Right ventricle myocardium inferior (tissue), 1 donor: ENCODE data around the gene MYOM3. TPM values are rescaled to one million over a fixed set of nuclear protein-coding genes. Genes with fewer than 3 reads are reported as not detected.

Experiments used
- ATAC-seq: fragments of 200-7000 bp; cut with Tn5 transposase; one replicate; pipeline ENCODE4 v1.9.1; 2020; ENCODE audit warnings: mild to moderate bottlenecking, moderate library complexity
- DNase-seq: peaks from one replicate; pipeline ENCODE4 v3.0.0; 2021; ENCODE audit errors: missing footprints
- intact Hi-C: fragments of 100-400 bp; cut with DNase I; formaldehyde crosslinking; loops from one replicate; pipeline ENCODE4 v1.11.0; 2022
- total RNA-seq: library from RNA; stranded (reverse); fragmentation: NEBNext Ultra II Directional; extraction: Animal tissue kit (Norgen Biotek cat#: 25700); gene quantifications from one replicate; pipeline ENCODE4 v1.2.1, GENCODE V29; 2021
- donor health status: DM: no; HTN: yes; CAD: no; lungs with severe emphysema.

The MYOM3 gene
- total RNA-seq, 1 donor from 2014 or later: 403 TPM

GRCh38 chr1:24085546-24085945, 26.4 kb downstream of the MYOM3 start:
- ATAC-seq: no peak
- no peak for DNase-seq
- intact Hi-C loops: no loop called here

GRCh38 chr1:24085007-24085406, 26.9 kb downstream of the MYOM3 start:
- intact Hi-C loops: no loop called here
- no peak for ATAC-seq
- DNase-seq: no peak

GRCh38 chr1:24084050-24084449, 27.9 kb downstream of the MYOM3 start:
- ATAC-seq: no peak
- no peak for DNase-seq

GRCh38 chr1:24082372-24082771, 29.6 kb downstream of the MYOM3 start:
- ATAC-seq (no peak), DNase-seq (no peak)
- intact Hi-C loops: no loop called here

More at GRCh38 chr1:24084050-24084449, 27.9 kb downstream of the MYOM3 start:
- intact Hi-C loops: no loop called here

GRCh38 chr1:24081190-24081589, 30.7 kb downstream of the MYOM3 start:
- ATAC-seq: peak; percentile 2

DNA sequence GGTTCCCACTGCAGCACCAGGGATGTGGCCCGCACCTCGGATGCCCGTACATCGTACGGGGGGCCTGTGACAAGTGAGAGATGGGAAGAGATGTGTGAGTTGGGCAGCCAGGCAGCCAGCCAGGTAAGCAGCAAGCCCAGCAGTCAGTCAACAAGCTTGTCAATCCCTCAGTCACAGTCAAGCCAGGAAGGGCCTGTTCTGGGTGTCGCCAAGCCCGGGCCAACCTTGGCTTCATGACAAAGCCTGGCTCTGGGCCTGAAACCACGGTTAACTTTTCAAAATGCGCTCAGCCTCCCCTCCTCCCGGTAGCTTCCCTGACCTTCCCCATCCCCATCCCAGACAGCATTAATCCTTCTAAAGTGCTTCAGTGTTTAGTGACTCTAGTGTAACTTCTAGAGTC, 31.8 kb downstream of the MYOM3 start:
- DNase-seq (no peak), ATAC-seq (peak; percentile 70)
- intact Hi-C loops: no loop called here

More at GRCh38 chr1:24081190-24081589, 30.7 kb downstream of the MYOM3 start:
- no peak for DNase-seq
- intact Hi-C loops: no loop called here

DNA sequence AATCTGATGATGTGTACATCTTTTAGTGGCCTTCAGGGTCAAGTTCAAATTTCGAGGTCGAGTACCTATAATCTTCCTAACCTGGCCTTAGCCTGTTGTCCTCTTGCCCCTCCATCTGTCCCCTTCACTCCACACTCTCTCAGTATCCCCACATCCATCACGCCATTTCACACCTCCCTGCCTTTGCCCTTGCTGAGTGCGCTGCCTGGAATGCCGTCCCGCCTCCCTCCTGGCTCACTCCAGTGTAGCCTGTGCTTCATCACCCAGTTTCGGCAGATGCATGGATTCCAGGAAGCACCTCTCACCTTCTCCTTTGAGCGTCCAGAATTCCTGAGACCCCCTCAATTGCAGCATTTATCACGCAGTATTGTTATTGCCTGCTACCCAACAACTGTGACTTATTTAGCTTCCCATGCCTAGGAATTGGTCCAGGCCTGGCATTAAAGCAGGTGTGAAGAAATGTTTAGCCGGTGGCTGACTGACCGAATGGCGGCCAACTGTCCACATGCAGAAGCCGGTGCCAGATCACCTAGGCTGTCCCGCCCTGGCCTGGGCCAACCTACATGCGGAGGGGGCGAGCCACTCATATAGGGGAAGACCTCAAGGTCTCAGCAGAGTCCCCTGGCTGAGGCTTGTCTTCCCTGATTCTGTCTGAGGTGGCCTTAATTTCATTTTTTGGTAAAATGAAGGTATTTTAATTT, 34.5 kb downstream of the MYOM3 start:
- DNase-seq: no peak
- intact Hi-C loops: no loop called here

DNA sequence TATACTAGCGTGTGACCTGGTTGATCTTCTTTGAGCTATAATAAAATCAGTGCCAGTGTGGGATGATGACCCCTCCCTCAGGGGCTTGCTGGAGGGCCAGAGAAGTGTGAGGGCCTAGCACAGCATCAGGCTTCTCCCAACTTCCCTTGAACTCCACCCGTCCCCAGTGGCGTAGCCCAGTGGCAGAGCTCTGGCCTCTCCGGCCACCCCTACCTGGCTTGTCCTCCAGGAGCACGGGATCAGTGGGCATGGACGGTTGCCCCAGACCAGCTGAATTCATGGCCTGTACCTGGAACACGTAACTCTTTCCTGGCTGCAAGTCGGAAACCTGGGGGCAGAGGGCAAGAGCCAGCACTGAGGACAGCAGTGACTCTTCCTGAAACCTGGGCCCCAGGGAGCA, 36.0 kb downstream of the MYOM3 start:
- ATAC-seq (no peak), DNase-seq (no peak)
- intact Hi-C loops: no loop called here

More for the DNA sequence above, 34.5 kb downstream of the MYOM3 start:
- ATAC-seq: peak; percentile 60

GRCh38 chr1:24075590-24075854, 36.4 kb downstream of the MYOM3 start:
- intact Hi-C loops: no loop called here

DNA sequence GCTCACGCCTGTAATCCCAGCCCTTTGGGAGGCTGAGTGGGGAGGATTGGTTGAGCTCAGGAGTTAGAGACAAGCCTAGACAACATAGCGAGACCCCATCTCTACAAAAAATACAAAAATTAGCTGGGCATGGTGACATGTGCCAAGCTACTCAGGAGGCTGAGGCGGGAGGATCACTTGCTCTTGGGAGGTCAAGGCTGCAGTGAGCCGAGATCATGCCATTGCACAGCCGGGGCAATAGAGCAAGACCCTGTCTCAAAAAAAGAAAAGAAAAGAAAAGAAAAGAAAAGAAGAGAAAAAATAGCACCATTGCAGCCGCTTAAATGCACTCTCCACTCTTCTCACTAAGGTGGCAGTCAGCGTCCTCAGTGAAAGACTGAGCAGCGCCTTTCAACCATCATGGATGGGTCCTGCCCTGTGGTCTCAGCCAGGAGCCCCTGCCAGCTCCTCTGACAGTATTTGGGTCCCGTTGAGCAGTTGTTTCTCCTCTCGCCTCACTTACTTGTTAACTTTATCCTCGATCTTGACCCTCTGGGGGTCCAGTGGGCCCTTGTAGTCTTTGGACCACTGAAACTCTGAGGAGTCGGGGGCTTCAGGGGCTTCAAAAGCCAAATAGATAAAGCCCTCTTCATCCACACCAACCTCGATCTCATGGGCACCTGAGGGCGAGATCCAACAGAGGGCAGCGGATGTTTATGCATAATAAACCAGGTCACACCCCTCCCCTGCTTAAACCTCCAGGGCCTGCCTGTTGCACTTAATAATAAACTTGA, 36.9 kb downstream of the MYOM3 start:
- ATAC-seq (no peak), DNase-seq (no peak)
- intact Hi-C loops: no loop called here

More at GRCh38 chr1:24075590-24075854, 36.4 kb downstream of the MYOM3 start:
- DNase-seq: no peak
- ATAC-seq: no peak

GRCh38 chr1:24074196-24074595, 37.7 kb downstream of the MYOM3 start:
- DNase-seq: no peak

DNA sequence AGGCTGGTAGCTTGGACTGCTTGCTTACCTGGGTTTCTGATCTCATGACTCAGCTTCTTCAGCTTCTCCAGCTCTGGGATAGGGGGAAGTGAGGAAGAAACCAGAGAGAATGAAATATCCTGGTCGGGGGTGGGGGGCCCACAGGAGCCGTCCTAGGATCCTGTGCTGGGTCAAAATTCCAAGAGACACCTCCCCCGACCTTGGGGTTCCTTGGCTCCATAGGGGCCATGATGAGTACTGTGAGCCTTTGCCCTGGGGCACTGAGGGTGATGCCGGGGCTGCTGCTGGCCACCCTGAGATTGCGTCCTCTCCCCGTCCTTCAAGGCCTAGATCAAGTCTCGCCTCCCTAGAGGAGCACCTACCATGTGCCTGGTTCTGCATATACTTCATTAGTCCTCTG, 40.0 kb downstream of the MYOM3 start:
- no peak for ATAC-seq
- DNase-seq: no peak
- intact Hi-C loops: loop anchor here (1.0 kb wide), 1 partner anchor 40 kb away; the partner anchor contains the start of gene MYOM3

More at GRCh38 chr1:24074196-24074595, 37.7 kb downstream of the MYOM3 start:
- ATAC-seq: no peak
- intact Hi-C loops: no loop called here

DNA sequence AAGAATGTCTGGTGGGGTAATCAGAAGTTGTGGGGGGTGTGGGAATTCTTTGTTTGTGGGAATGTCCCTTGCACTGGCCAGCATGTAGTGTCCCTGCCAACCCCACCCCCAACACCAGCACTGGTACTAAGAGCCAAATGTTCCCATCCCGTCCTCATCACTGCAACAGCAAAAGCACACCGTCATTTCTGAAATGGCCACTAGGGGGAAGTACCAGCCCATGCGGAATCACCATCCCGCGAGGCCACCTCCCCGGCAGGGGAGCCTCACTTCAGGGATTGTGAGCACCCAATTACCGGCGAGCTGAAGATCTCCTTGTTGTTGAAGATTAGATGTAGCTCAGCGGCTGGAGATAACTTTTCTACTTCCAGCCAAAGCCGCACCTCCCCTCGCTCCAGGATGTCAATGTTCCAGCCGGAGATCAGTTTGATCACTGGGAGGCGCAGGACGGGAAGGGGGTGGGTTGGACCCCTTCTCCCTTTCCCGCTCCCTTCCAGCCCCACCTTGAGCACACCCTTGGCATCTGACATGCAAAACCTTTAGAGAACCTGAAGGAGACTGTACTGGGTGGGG, 41.0 kb downstream of the MYOM3 start:
- intact Hi-C loops: loop anchor here (1.0 kb wide), 1 partner anchor 41 kb away; the partner anchor contains the start of gene MYOM3
- ATAC-seq: peak; percentile 67
- peak; percentile 72 for DNase-seq

GRCh38 chr1:24069817-24070216, 42.1 kb downstream of the MYOM3 start:
- DNase-seq (no peak), ATAC-seq (no peak)
- intact Hi-C loops: no loop called here

DNA sequence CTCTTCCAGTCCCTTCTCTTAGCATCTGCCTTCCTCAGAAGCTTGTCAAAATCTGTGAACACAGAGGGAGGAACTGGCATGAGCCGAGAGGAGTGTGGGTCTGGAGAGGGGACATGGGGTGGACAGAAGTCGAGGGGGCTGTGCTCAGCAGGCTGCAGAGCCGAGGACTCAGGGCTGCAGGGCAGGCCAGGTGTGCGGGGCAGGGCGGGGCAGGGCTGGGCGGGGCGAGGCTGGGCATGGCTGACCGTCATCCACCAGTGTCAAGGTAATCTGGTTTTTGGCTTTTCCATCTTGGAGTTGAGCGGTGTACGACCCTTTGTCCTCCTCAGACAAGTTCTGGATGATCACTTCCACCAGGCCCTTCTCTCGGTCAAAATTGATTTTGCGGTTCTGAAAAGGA, 44.0 kb downstream of the MYOM3 start:
- ATAC-seq: no peak
- intact Hi-C loops: no loop called here
- no peak for DNase-seq

DNA sequence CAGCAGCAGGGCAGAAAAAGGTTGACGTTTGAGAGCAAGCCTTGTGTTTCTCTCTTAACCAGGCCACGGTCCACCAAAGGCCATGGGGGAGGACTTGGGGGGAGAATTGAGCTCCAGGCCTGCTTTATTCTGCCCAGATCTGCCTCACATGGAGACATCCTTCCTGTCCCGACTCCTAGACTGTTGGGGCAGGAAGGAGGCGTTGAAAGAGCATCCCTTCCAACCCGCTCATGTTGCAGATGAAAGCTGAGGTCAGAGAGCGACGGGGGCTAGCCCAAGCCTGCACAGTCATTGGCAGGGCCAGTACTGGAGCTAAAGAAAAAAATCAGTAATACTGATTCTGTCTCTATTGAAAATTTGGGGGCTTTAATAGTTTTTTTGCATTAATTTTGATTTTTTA, 46.6 kb downstream of the MYOM3 start:
- ATAC-seq (no peak), DNase-seq (no peak)
- intact Hi-C loops: no loop called here

DNA sequence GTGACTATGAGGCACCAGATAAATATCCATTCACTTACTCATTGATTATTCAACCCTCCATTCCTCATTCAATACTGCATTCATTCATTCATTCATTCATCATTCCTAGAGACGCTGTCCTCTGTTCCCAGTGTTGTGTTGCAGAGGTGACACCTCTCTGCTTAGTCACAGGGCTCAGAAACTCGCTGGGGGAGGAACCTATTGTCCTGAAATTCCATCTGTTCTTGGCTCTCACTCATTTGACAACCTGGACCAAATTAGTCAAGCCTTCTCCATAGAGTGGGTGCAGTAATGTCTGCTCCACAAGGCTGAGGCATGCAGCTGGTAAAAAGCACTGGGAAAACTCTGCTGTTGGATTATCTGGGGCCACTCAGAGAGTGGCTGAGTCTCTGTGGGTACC, 49.7 kb downstream of the MYOM3 start:
- ATAC-seq (no peak), DNase-seq (no peak)
- intact Hi-C loops: no loop called here

GRCh38 chr1:24060482-24060881, 51.5 kb downstream of the MYOM3 start:
- intact Hi-C loops: no loop called here
- DNase-seq: no peak
- ATAC-seq: no peak

DNA sequence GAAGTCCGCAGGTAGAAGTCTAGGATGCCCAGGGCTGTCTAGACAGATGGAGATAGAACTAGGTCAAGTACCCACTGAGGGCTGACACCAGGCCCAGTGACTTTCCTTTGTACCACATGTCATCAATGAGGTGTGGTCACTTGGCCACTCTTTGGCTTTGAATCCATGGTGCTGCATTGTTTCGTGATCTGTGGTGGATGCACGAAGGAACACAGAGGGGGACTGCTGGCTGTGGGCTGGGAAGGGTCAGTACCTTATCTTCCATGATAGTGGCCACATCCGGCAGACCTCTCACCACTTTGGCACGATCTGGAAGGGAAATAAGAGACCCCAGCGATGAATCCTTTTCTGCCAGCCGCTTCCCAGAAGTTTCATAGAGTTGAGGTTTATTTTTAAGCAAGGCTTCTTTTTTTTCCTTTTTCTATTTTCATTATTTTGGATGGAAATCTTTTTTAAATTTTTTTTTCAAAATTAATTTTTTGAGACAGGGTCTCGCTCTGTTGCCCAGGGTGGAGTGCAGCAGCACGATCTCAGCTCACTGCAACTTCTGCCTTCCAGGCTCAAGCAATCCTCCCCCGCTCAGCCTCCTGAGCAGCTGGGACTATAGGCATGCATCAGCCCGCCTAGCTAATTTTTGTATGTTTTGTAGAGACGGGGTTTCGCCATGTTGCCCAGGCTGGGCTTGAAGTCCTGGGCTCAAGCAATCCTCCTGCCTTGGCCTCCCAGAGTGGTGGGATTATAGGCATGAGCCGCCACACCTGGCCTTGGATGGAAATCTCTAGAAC, 53.1 kb downstream of the MYOM3 start:
- intact Hi-C loops: no loop called here
- ATAC-seq (no peak), DNase-seq (no peak)
